Naive B cell (primary cell): ENCODE data around the gene DCD. TPM values are rescaled to one million over a fixed set of nuclear protein-coding genes. Genes with fewer than 3 reads are reported as not detected.

Source experiments
- ATAC-seq, 2 donors: fragments of 150-1000 bp; cut with Tn5 transposase; 2 replicates each; pipeline ENCODE4 v1.10.0; 2021; ENCODE audit warnings: low read depth in 2 of 2, mild to moderate bottlenecking in 2 of 2, moderate library complexity in 2 of 2
- DNase-seq: peaks from one replicate; pipeline ENCODE4 v3.0.0; 2022
- H3K27ac Mint-ChIP-seq, 6 donors: one replicate each; pipeline ENCODE4 v1.8.0; 2020 to 2022; ENCODE audit warnings: mild to moderate bottlenecking in 6 of 6, mixed read lengths in 6 of 6, moderate library complexity in 5 of 6, inconsistent platforms in 2 of 6
- H3K27me3 Mint-ChIP-seq, 3 donors: one replicate each; pipeline ENCODE4 v1.8.0; 2021 to 2022; ENCODE audit warnings: mixed read lengths in 3 of 3, mild to moderate bottlenecking in 1 of 3
- H3K36me3 Mint-ChIP-seq, 2 donors: one replicate each; pipeline ENCODE4 v1.8.0; 2020 to 2022; ENCODE audit warnings: mixed read lengths in 2 of 2, inconsistent platforms in 1 of 2, mild to moderate bottlenecking in 1 of 2
- H3K4me1 Mint-ChIP-seq, 3 donors: one replicate each; pipeline ENCODE4 v1.8.0; 2020 to 2022; ENCODE audit warnings: mixed read lengths in 3 of 3, inconsistent platforms in 1 of 3, mild to moderate bottlenecking in 1 of 3, moderate library complexity in 1 of 3
- H3K4me3 Mint-ChIP-seq, 8 donors: one replicate each; pipeline ENCODE4 v1.8.0; 2020 to 2022; ENCODE audit warnings: mild to moderate bottlenecking in 8 of 8, mixed read lengths in 8 of 8, moderate library complexity in 8 of 8, inconsistent platforms in 2 of 8
- H3K9me3 Mint-ChIP-seq, 7 donors: one replicate each; pipeline ENCODE4 v1.8.0; 2020 to 2022; ENCODE audit warnings: mixed read lengths in 7 of 7, mild to moderate bottlenecking in 5 of 7, inconsistent platforms in 2 of 7, moderate library complexity in 1 of 7
- polyA plus RNA-seq, 6 donors: library from polyadenylated mRNA; unstranded; fragments of 300-500 nt; fragmentation: Illumina TruSeq; gene quantifications; one replicate each; pipeline ENCODE4 v1.2.3, GENCODE V29; 2021; ENCODE audit warnings: low read depth in 6 of 6

Gene DCD
- polyA plus RNA-seq, 6 donors from 2014 or later = not detected

DNA sequence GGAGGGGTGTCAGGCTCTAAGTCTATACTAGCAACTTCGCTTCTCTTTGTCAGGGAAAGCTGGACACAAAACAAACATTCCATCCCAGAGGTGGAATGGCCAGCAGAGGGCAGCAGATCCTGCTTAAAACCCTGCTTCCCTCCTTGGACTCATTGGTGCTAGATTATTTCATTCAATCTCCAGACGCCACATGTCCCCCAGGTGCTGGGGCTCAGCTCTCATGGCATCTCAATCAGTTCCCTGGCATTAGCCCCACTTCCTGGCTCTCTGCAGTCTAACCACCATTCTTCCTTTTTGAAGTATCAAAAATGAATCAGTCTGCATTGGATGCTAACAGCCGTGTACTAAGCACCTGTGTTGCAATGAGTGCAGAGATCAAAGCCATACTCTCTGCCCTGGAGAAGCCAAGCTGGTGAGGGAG lies 51.6 kb downstream of the DCD start:
- H3K36me3 Mint-ChIP-seq = no peaks in the 10 kb centered on the region
- no peaks in the 10 kb centered on the region for H3K4me1 Mint-ChIP-seq
- no peaks in the 10 kb centered on the region for H3K9me3 Mint-ChIP-seq
- no peak for DNase-seq
- H3K27me3 Mint-ChIP-seq = peaks cover 27 to 59% (median 38%) of the 10 kb centered on the region in 3 donors
- peak; percentile 21 to 37 for ATAC-seq
- peak overlapping the region in 1 of 8 donors; percentile 44 for H3K4me3 Mint-ChIP-seq
- no peak overlapping the region for H3K27ac Mint-ChIP-seq

DNA sequence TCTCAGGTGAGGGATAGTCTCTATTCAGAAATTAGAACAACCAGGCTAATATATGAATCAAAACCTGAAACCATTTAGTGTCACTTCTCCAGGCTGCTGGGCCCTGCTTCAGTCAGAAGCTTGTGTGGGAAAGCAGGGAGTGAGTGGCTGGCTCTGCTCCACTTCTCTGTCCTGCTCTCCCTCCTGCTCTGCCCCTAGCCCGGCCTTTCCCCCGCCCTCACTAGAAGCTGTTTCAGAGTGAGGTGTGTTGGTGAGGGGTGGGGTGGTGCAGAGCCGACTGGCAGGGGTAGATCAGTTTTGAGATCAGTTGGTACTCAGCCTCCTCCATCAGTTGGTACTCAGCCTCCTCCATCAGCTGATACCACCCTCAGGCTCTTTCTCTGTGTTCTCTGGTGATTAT lies 52.7 kb downstream of the DCD start:
- Mint-ChIP-seq H3K36me3 (no peaks in the 10 kb centered on the region), H3K27ac (peak overlapping the region in 2 of 6 donors; percentile 26 to 74), H3K27me3 (peaks cover 36 to 70% (median 49%) of the 10 kb centered on the region in 3 donors), H3K4me1 (no peaks in the 10 kb centered on the region), H3K9me3 (no peaks in the 10 kb centered on the region), H3K4me3 (no peak overlapping the region)
- ATAC-seq (no peak), DNase-seq (no peak)

Other genes with a start within 250 kb of the DCD start
- 1 to 10 TPM in 5 of 6 donors, not detected in 1; 1.7 to 4.6 (median 2.3) TPM for gene ITGA5, start 229.1 kb downstream of the DCD start, polyA plus RNA-seq
- gene GTSF1, start 174.8 kb downstream of the DCD start, polyA plus RNA-seq = 10 to 100 TPM in 2 of 6 donors, 1 to 10 TPM in 4; 7.9 to 36.6 (median 9.5) TPM
- gene NCKAP1L, start 150.6 kb downstream of the DCD start, polyA plus RNA-seq = 100 to 1,000 TPM; 122 to 157 (median 140) TPM
- under 1 TPM in 5 of 6 donors, not detected in 1; 0.05 to 0.11 (median 0.07) TPM for gene PDE1B, start 98.8 kb downstream of the DCD start, polyA plus RNA-seq
- gene PPP1R1A, start 59.7 kb downstream of the DCD start, polyA plus RNA-seq = not detected
- not detected for gene LACRT, start 13.5 kb downstream of the DCD start, polyA plus RNA-seq
- gene MUCL1, start 206.2 kb upstream of the DCD start, polyA plus RNA-seq = not detected